ENCODE measurements around the gene MRPL43. TPM values are rescaled to one million over a fixed set of nuclear protein-coding genes. Genes with fewer than 3 reads are reported as not detected.

The MRPL43 gene
- total and polyA plus RNA-seq, 2 donors (not counting 1 experiment from before 2014, with no cell fraction given): 56.2 to 99.4 TPM

DNA sequence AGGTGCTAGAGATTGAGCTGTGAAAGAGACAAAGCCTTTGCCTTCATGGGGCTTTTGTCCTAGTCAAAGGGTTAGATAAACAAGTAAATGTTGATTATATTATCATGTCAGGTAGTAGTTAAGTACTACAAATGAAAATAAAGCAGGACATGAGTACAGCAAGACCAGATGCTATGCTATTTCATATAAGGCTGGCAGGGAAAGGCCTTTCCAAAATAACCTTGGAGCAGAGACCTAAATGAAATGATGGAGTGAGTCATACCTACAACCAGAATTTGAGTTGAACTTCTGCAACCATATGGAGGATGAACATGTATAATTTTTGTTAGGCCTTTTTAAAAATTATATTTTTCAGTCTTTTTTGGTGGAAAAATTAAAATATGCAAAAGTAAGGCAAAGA lies 41.5 kb downstream of the MRPL43 start:
- ATAC-seq (ENCODE audit: low read depth): no peak
- CTCF ChIA-PET: interaction anchor here (0.6 kb wide), 1 partner anchor 72 kb away, joined by 3 read pairs; no protein-coding TSS in a partner anchor
- H3K4me1 ChIP-seq (ENCODE audit: control insufficient read depth in 2 of 2, insufficient read depth in 2 of 2, low read length in 2 of 2): no peaks in the 10 kb centered on the region
- Mint-ChIP-seq H3K27ac (no peak overlapping the region), H3K27me3 (no peaks in the 10 kb centered on the region), H3K4me3 (no peak overlapping the region), H3K9me3 (ENCODE audit: insufficient read depth) (no peaks in the 10 kb centered on the region), H3K4me1 (no peaks in the 10 kb centered on the region)
- POLR2A ChIA-PET: no interaction called here
- H4K20me1 ChIP-seq (ENCODE audit: control insufficient read depth, insufficient read depth, low read length, poor library complexity, severe bottlenecking): no peaks in the 10 kb centered on the region
- no peak for DNase-seq
- no peak overlapping the region for H3K4me2 ChIP-seq (replicated peaks; ENCODE audit: low read depth, low read length, poor library complexity, severe bottlenecking)
- H3K27me3 ChIP-seq (replicated peaks in 1 of 4; ENCODE audit: control extremely low read depth in 1 of 4, control insufficient read depth in 3 of 4, insufficient read depth in 4 of 4, low read length in 3 of 4): no peaks in the 10 kb centered on the region
- no peaks in the 10 kb centered on the region for H3K9me3 ChIP-seq (ENCODE audit: control extremely low read depth in 1 of 3, control insufficient read depth in 2 of 3, insufficient read depth in 1 of 3, low read length in 2 of 3)
- peaks cover 7 to 74% of the 10 kb centered on the region in 2 experiments for H3K36me3 ChIP-seq (replicated peaks in 1 of 2; ENCODE audit: control extremely low read depth in 1 of 2, control insufficient read depth in 1 of 2, extremely low read depth in 1 of 2, insufficient read depth in 2 of 2, low read length in 1 of 2)
- intact Hi-C loops (cut with micrococcal nuclease): no loop called here
- no peak overlapping the region for H3K4me3 ChIP-seq (ENCODE audit: control extremely low read depth in 1 of 5, extremely low read depth in 1 of 5, insufficient read depth in 1 of 5, low read depth in 2 of 5, low read length in 4 of 5)
- no peak overlapping the region for H3K9ac ChIP-seq (ENCODE audit: low read length)
- H3K27ac ChIP-seq (ENCODE audit: low read length in 2 of 2): no peak overlapping the region
- H2AFZ ChIP-seq (ENCODE audit: insufficient read depth, low read depth, low read length, poor library complexity, severe bottlenecking): no peak overlapping the region
- TF ChIP-seq EZH2 (IDR thresholded peaks at IDR 0.05; ENCODE audit: borderline replicate concordance, insufficient read depth, low read depth, low read length, poor library complexity, severe bottlenecking): no peak
- TF ChIP-seq, protein P1, sequence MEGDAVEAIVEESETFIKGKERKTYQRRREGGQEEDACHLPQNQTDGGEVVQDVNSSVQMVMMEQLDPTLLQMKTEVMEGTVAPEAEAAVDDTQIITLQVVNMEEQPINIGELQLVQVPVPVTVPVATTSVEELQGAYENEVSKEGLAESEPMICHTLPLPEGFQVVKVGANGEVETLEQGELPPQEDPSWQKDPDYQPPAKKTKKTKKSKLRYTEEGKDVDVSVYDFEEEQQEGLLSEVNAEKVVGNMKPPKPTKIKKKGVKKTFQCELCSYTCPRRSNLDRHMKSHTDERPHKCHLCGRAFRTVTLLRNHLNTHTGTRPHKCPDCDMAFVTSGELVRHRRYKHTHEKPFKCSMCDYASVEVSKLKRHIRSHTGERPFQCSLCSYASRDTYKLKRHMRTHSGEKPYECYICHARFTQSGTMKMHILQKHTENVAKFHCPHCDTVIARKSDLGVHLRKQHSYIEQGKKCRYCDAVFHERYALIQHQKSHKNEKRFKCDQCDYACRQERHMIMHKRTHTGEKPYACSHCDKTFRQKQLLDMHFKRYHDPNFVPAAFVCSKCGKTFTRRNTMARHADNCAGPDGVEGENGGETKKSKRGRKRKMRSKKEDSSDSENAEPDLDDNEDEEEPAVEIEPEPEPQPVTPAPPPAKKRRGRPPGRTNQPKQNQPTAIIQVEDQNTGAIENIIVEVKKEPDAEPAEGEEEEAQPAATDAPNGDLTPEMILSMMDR (IDR thresholded peaks at IDR 0.05): no peak
- H3K79me2 ChIP-seq (ENCODE audit: control insufficient read depth, insufficient read depth, low read length): no peaks in the 10 kb centered on the region

DNA sequence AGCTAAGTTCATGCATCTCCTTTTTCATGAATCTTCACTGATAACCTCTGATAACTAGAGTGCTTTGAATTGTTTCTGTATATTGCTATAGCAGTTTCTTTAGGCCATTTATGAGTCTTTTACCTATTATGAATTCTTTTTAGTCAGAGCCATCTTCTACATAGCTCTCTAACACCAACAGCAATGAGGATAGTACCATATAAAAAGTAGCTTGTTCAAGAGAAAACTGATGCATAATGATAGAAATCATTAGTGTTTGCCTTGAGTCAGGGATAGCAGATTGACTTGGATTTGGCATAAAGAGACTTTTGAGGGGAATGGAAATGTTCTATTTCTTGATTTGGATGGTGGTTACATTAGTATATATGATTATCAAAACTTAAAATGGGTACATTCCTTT lies 43.8 kb downstream of the MRPL43 start:
- ChIA-PET POLR2A (no interaction called here), CTCF (interaction anchor here (0.8 kb wide), 1 partner anchor 38 kb away, joined by 3 read pairs; no protein-coding TSS in a partner anchor)
- H3K4me1 Mint-ChIP-seq: no peaks in the 10 kb centered on the region
- Histone ChIP-seq H2AFZ (ENCODE audit: insufficient read depth, low read depth, low read length, poor library complexity, severe bottlenecking) (no peak overlapping the region), H3K27me3 (replicated peaks in 1 of 4; ENCODE audit: control extremely low read depth in 1 of 4, control insufficient read depth in 3 of 4, insufficient read depth in 4 of 4, low read length in 3 of 4) (no peaks in the 10 kb centered on the region), H4K20me1 (ENCODE audit: control insufficient read depth, insufficient read depth, low read length, poor library complexity, severe bottlenecking) (no peaks in the 10 kb centered on the region), H3K36me3 (replicated peaks in 1 of 2; ENCODE audit: control extremely low read depth in 1 of 2, control insufficient read depth in 1 of 2, extremely low read depth in 1 of 2, insufficient read depth in 2 of 2, low read length in 1 of 2) (peaks cover 14 to 65% of the 10 kb centered on the region in 2 experiments), H3K4me2 (replicated peaks; ENCODE audit: low read depth, low read length, poor library complexity, severe bottlenecking) (no peak overlapping the region), H3K79me2 (ENCODE audit: control insufficient read depth, insufficient read depth, low read length) (no peaks in the 10 kb centered on the region), H3K27ac (ENCODE audit: low read length in 2 of 2) (no peak overlapping the region), H3K9me3 (ENCODE audit: control extremely low read depth in 1 of 3, control insufficient read depth in 2 of 3, insufficient read depth in 1 of 3, low read length in 2 of 3) (no peaks in the 10 kb centered on the region), H3K9ac (ENCODE audit: low read length) (no peak overlapping the region), H3K4me3 (ENCODE audit: control extremely low read depth in 1 of 5, extremely low read depth in 1 of 5, insufficient read depth in 1 of 5, low read depth in 2 of 5, low read length in 4 of 5) (no peak overlapping the region), H3K4me1 (ENCODE audit: control insufficient read depth in 2 of 2, insufficient read depth in 2 of 2, low read length in 2 of 2) (no peaks in the 10 kb centered on the region)
- no peaks in the 10 kb centered on the region for H3K9me3 Mint-ChIP-seq (ENCODE audit: insufficient read depth)
- ATAC-seq (ENCODE audit: low read depth) (no peak), DNase-seq (no peak)
- intact Hi-C loops (cut with micrococcal nuclease): no loop called here
- H3K4me3 Mint-ChIP-seq: no peak overlapping the region
- no peaks in the 10 kb centered on the region for H3K27me3 Mint-ChIP-seq
- no peak overlapping the region for H3K27ac Mint-ChIP-seq
- TF ChIP-seq EZH2 (IDR thresholded peaks at IDR 0.05; ENCODE audit: borderline replicate concordance, insufficient read depth, low read depth, low read length, poor library complexity, severe bottlenecking): no peak
- TF ChIP-seq, protein P1 (IDR thresholded peaks at IDR 0.05): no peak

Data from B cell (primary cell).